GM18517 (cell line): Measurements from ENCODE around the gene ENTR1.
"Not testable (repeated sequence)": the region's sequence is repeated elsewhere in the genome, so short reads cannot be mapped to it uniquely, and the experiment has no call there.

Source experiments
- ATAC-seq: cut with Tn5 transposase; IDR thresholded peaks from one replicate; pipeline ENCODE4 v1.9.1; 2021; ENCODE audit warnings: mild to moderate bottlenecking, moderate library complexity; ENCODE audit not compliant: unreplicated experiment

ENTR1 gene

DNA sequence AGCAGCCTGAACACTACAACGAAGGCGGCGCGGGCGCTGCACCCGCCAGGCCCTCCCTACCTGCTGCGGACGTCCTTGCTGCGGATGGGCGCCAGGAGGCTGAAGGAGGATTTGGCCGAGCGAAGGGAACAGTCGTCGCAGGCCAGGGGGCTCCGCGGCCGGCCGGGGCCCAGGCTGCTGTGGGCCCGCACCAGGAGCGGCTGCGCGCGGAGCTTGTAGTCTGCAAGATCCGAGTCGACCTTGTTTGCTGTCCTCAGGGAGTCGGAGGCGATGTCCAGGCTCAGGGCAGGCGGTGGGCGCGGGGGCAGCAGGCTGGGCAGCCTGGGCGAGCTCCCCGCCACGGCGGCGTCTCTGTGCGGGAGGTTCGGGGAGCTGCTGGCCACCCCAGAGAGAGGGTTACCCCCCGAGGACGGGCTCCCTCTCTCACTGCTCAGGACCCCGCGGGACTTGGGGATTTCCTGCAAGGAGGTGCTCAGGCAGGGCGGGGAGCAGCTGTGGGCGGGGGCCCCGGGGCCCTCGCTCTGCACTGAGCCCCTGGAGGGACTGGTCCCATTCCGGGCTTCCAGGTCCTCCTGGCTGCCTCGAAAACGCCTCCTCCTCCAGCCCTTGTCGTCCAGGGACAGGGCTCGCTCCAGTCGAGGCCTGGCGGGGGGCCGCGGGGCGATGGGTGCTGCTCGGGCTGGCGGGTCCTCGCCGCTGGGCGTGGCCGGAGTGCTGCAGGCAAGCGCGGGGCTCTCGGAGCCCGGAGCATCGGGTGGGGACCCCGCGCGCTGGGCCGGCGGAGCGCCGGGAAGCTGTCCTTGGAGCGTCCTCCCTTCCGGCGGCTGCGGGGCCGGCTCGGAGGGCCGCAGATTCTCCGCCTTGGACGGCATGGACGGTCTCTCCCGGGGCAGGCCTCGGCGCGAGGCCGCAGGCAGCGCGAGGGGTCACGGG lies 28.4 kb upstream of the ENTR1 start:
- peak; percentile 45 for ATAC-seq

GRCh38 chr9:136437839-136438547 lies 27.6 kb upstream of the ENTR1 start:
- no peak for ATAC-seq

DNA sequence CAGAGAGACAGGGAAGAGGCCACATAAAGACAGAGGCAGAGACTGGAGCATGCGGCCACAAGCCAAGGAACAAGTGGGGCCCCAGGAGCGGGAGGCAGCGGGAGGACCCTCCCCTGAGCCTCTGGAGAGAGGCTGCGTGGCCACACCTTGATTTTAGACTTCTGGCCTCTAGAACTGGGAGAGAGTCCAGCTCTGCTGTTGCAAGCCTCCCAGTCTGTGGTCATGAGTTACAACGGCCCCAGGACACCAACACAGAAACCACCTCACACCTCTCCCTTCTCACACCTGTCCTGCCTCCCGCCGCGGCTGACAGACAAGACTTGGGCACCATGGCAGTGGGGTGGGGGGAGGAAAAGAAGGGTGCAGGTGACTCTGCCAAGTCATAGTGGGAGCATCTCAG lies 27.0 kb upstream of the ENTR1 start:
- ATAC-seq, result no peak

- no peak for ATAC-seq
Measured at GRCh38 chr9:136436055-136436634, 25.7 kb upstream of the ENTR1 start.

DNA sequence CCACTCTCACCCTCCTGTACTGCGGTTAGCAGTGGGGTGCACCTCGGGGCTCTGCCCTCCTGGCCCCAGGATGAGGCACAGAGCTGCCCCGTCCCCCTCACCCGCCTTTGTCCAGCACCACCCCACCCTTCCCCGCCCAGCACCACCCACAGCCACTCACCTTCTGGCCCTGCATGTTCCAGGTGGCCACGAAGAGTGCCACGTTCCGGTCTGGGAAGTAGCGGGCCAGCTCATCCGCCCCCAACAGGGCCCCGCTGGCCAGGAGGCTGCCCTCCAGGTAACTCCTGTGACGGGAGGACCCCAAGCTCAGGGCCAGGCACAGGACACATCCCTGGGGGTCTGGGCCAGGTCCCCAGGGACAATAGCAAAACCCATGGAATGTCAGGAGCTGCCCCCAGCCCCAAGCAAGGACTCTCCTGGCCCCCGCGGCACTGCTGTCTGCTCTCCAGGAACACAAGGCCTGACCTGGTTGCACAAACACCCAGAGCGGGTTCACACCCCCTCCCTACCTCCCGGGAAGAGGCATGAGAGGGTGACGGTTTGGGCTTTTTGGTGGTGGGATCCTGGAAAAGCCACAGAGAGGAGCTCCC lies 24.3 kb upstream of the ENTR1 start:
- no peak for ATAC-seq

GRCh38 chr9:136433849-136434579 lies 23.6 kb upstream of the ENTR1 start:
- ATAC-seq, result no peak

GRCh38 chr9:136433043-136433715 lies 22.8 kb upstream of the ENTR1 start:
- no peak for ATAC-seq

- no peak for ATAC-seq
Measured at GRCh38 chr9:136432591-136432990, 22.2 kb upstream of the ENTR1 start.

DNA sequence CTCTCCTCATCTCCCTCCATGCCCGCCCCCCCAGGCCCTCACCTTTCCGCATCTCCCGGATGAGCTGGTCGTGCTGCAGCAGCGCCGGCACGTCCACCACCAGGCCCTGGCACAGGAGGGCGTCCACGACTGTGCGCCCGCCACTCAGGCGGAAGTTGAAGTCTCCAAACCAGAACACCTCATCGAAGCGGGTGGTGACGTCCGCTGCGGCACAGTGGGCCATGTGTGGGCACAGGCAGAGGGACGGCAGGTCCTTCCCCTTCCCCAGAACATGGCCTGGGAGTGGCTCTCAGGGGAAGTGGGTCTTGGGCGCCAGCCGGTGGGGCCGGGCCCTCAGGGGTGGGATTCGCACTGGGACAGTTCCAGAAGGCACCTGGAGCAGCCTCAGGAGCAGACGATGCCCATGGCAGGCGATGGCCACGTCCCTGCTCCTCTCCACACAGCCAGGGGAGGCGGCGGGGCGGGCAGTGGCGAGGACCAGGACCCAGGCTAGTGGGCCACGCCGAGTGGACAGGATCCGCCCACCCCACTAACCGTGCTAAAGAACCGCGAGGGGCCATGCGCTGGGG lies 21.5 kb upstream of the ENTR1 start:
- no peak for ATAC-seq

- ATAC-seq, result no peak
Measured at GRCh38 chr9:136430588-136431234, 20.3 kb upstream of the ENTR1 start.

DNA sequence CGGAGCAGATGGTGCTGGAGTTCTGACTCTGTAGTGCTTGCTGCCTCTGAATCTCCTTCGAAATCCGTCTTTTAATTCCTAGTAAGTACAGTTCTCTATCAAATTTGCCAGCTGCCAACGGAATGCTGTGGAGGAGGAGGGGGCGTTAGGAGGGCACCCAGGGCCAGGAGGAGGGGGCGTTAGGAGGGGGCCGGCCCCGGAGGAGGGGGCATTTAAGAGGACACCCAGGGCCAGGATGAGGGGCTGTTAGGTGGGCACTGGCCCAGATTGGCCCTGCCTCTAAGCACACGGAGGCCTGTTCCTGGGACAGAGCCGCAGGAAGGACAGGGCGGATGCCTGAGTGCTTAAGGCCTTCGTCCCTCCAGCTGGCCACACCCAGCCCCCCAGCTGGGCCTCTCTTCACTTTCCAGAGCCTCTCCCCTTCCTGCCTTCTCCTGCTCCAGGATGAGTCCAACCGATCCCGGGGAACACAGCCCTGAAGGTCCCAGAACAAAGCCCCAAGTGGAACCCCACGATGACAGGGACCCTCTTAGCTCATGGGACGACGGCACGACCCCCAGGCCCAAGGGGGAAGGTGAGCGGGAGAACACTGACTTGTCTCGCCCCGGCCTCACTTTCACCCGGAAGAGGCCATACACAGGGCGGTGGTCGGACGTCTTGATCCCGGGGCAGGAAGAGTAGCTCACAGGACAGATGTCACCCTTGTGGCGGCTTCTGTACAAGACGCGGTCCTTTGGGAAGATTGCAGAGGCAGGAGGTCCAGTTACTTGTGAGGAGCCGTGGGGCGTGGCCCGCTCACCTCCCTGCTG lies 19.5 kb upstream of the ENTR1 start:
- ATAC-seq, result no peak

DNA sequence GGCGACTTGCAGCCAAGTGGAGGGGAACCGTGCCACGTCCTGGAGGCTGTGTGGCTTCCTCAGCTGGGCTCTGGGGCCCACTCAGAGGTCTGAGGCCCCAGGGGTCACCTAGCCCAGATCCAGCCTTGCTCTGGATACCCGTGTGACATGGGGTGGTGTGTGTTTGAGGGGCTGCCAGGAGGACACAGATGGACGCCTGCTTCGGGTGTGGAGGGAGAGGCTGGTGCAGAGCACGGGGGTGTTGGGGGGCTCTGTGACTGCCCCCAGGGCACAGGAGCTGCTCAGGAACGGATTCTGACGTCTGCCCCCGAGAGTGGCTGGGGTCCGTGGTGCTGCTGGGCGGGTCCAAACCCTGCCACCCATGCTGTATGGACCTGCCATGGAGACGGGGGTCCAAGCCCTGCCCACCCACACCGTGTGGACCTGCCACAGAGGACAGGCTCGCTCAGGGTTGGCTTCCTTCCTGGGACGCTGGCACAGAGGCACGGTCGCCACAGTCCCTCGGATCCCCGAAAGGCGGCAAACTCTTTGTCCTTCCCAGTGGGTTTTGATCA lies 18.7 kb upstream of the ENTR1 start:
- ATAC-seq, result no peak

DNA sequence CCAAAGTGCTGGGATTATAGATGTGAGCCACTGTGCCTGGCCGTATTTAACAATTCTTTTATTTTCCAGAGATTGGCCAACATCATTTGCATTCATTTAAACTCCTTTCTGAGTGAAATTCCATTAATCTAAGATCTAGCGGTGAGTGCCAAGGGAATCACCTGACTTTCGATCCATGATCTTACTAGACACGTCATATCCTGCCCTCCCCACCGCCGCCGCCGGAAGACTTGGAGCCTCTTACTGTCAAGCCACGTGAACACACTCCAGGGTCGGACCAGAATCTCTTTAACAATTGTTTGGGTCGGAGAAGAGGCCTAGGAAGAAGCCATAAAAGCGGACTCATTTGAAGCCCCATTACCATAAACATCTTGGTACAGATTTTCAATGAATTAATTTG lies 16.4 kb upstream of the ENTR1 start:
- ATAC-seq, result no peak

DNA sequence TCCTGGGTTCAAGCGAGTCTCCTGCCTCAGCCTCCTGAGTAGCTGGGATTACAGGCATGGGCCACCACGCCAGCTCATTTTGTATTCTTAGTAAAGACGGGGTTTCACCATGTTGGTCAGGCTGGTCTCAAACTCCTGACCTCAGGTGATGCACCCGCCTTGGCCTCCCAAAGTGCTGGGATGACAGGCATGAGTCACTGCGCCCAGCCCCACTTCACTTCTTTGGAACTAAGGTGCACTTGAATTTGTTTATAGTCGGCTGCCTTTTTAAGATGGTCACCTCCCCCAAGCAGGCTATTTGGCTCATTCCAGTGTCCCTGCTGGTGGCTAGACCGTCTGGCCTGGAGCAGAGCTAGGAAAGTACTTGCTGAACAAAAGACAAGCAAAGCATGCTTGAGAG lies 15.0 kb upstream of the ENTR1 start:
- ATAC-seq, result not testable (repeated sequence)

DNA sequence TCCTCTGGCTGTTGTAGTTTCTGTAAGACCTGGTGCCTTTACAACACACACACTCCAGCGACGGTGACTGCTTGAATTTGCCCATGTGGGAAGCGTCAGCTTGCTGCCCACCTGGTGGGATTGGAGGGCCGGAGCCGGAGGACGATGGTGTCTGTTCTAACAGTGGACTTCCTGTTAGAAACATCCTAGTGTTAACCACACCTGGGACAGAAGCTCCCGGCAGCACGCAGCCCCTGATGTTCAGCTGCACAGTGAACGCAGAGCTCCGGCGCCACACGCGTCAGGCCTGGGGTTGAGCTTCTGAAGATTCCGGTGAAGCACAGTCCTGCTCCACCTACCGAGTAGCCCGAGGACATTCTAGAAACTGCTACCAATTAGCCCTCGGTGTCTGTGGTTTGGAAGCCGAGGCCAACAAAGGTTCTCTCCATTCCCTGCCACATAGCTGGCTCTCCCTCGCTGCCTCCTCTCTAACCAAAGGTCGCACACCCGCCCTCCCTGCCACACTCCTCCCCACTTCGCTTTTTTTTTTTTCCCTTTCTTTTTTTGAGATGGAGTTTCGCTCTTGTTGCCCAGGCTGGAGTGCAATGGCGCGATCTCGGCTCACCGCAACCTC lies 14.4 kb upstream of the ENTR1 start:
- no peak for ATAC-seq

DNA sequence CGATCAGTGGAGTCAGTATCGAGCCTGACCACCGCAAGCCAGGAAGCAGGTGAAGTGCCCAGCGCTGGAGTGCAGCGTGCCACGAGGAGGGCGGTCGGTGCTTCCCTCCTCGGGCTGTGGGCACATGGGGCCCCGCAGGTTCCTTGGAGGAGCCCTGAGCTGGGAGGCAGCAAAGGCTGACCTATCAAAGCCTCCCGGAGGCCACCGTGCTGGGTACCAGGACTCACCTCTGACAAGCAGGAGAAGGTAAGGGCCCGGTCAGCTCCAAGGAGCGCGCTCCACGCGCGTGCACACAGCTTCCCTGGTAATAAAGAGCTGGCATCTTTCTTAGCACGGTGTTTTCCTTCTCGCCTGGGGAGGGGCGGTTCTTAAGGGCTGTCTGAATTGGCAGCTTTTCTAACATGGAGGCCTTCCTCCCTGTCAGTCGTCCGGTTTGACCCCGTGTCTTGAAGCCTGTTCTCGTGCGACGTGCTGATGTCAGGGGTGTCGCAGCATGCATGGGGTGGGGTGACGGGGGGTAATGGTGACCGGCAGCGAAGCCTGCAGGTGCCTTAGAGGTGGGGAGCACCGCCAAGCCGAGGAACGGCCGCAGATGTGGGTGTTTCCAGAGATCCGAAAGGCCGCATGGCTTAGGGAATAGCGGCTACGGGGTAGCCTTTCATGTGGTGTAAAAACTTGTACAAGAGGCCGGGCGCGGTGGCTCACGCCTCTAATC lies 13.2 kb upstream of the ENTR1 start:
- ATAC-seq, result no peak

DNA sequence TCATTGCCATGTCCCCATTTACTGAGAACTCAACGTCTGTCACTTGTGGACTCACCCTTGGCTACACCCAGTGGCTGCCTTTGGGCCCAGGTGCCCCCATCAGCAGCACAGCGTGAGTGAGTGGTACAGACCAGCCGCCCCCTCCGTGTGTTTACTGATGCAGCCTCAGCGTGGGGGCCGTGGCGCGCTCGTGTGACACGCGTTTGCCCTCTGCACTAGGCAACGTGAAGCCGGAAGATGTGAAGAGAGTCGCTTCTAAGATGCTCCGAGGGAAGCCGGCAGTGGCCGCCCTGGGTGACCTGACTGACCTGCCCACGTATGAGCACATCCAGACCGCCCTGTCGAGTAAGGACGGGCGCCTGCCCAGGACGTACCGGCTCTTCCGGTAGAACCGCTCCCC lies 12.5 kb upstream of the ENTR1 start:
- ATAC-seq, result no peak
